ENCODE measurements around the gene KLF17.

- TF ChIP-seq POLR2AphosphoS5 (IDR thresholded peaks at IDR 0.05; ENCODE audit: borderline replicate concordance, low read depth, low read length) = no peak
- TF ChIP-seq EZH2 (IDR thresholded peaks at IDR 0.05) = no peak
- TF ChIP-seq FOXP2 (optimal IDR thresholded peaks at IDR 0.05; ENCODE audit: control extremely low read depth, extremely low read length, insufficient read depth) = no peak
Measured at GRCh38 chr1:44077421-44077820, 41.2 kb upstream of the KLF17 start.

Data from SK-N-MC (cell line).